A549 (cell line): ENCODE data around the gene PRSS57. TPM values are rescaled to one million over a fixed set of nuclear protein-coding genes. Genes with fewer than 3 reads are reported as not detected.

Source experiments
- ATAC-seq, 2 experiments: fragments of 200-7000 bp in 1 of 2; fragments of >200 bp in 1 of 2; cut with Nextera tagmentation in 1 of 2; cut with Tn5 transposase in 1 of 2; 3 replicates each; pipeline versions ENCODE4 v1.8.0 to v1.9.1; 2018 to 2020; ENCODE audit warnings: mild to moderate bottlenecking in 1 of 2, moderate library complexity in 1 of 2
- CTCF ChIA-PET: fragments of 300-600 bp; sonication (Branson Sonifier 250); formaldehyde crosslinking; extraction: SDS; loops from one replicate; lab custom pipeline; 2021; ENCODE audit warnings: antibody characterized with exemption, inconsistent platforms; lab: Yijun Ruan, JAX
- POLR2A ChIA-PET: fragments of 350-600 bp; formaldehyde crosslinking; extraction: SDS; loops from one replicate; lab custom pipeline; 2021; ENCODE audit warnings: antibody characterized with exemption, inconsistent platforms; lab: Yijun Ruan, JAX
- DNase-seq, 2 experiments: peaks; one replicate each; pipeline versions ENCODE4 v3.0.0 to v3.0.0-alpha.2; 2011 to 2016; ENCODE audit warnings: low read depth in 1 of 2, low spot score in 1 of 2
- FAIRE-seq: peaks from 2 replicates; lab custom pipeline; 2011; peaks lifted over from hg19 to GRCh38; lab: Jason Lieb, UNC
- H3K27ac ChIP-seq, 2 experiments: fragments of >200 bp; sonication (Bioruptor Twin); formaldehyde crosslinking; 3 replicates each; pipeline ENCODE4 v1.5.1; 2016 to 2017
- H3K4me1 ChIP-seq: fragments of >200 bp; sonication (Bioruptor Twin); formaldehyde crosslinking; 3 replicates; pipeline ENCODE4 v1.6.1; 2016
- H3K4me2 ChIP-seq: fragments of >200 bp; sonication (Bioruptor Twin); formaldehyde crosslinking; 3 replicates; pipeline ENCODE4 v1.6.1; 2016
- H3K4me3 ChIP-seq: fragments of >200 bp; sonication (Bioruptor Twin); formaldehyde crosslinking; 3 replicates; pipeline ENCODE4 v1.5.1; 2016
- H3K9me3 ChIP-seq: fragments of >200 bp; sonication (Bioruptor Twin); formaldehyde crosslinking; 3 replicates; pipeline ENCODE4 v1.6.1; 2016
- BHLHE40 ChIP-seq: IDR thresholded peaks from 2 replicates; pipeline ENCODE4 v1.6.1; 2012; ENCODE audit warnings: low read depth, low read length, inconsistent platforms
- CBX8 ChIP-seq: fragments of 200-600 bp; sonication (generic); IDR thresholded peaks from 2 replicates; pipeline ENCODE4 v1.6.1; 2016
- CEBPB ChIP-seq, 2 experiments: fragments of >200 bp in 1 of 2; sonication (Bioruptor Twin) in 1 of 2; formaldehyde crosslinking in 1 of 2; IDR thresholded peaks; 2 replicates each; pipeline ENCODE4 v1.6.1; 2012 to 2016
- EHMT2 ChIP-seq: fragments of 200-600 bp; sonication (generic); IDR thresholded peaks from 2 replicates; pipeline ENCODE4 v1.6.1; 2016; ENCODE audit warnings: antibody characterized with exemption, low read depth, mild to moderate bottlenecking, moderate library complexity
- FOSL2 ChIP-seq, 2 experiments: fragments of 450-650 bp in 1 of 2; fragments of >200 bp in 1 of 2; sonication (Bioruptor Twin) in 1 of 2; formaldehyde crosslinking; IDR thresholded peaks; 2 replicates each; pipeline versions ENCODE4 v1.5.0 to v1.6.1; 2016 to 2020; ENCODE audit warnings: mild to moderate bottlenecking in 1 of 2, moderate library complexity in 1 of 2
- FOXS1 ChIP-seq: fragments of 250-450 bp; sonication (Bioruptor Pico); IDR thresholded peaks from 2 replicates; pipeline ENCODE4 v1.5.0; 2020; ENCODE audit warnings: mild to moderate bottlenecking, moderate library complexity
- GATA3 ChIP-seq: IDR thresholded peaks from 2 replicates; pipeline ENCODE4 v1.6.1; 2012; ENCODE audit warnings: borderline replicate concordance
- HOXA7 ChIP-seq: fragments of 250-450 bp; sonication (Bioruptor Pico); IDR thresholded peaks from 2 replicates; pipeline ENCODE4 v1.5.0; 2020; ENCODE audit warnings: mild to moderate bottlenecking, moderate library complexity
- JUNB ChIP-seq: fragments of >200 bp; sonication (Bioruptor Twin); formaldehyde crosslinking; IDR thresholded peaks from 2 replicates; pipeline ENCODE4 v1.6.1; 2016
- KDM1A ChIP-seq: fragments of 200-600 bp; sonication (generic); IDR thresholded peaks from 2 replicates; pipeline ENCODE4 v1.6.1; 2016; ENCODE audit warnings: low read depth, mild to moderate bottlenecking
- NPAS2 ChIP-seq: fragments of 250-450 bp; sonication (Bioruptor Pico); IDR thresholded peaks from 2 replicates; pipeline ENCODE4 v1.8.0; 2022; ENCODE audit warnings: mild to moderate bottlenecking, moderate library complexity, borderline replicate concordance
- PHF8 ChIP-seq: fragments of 200-600 bp; sonication (generic); IDR thresholded peaks from 2 replicates; pipeline ENCODE4 v1.6.1; 2016; ENCODE audit warnings: low read depth, mild to moderate bottlenecking, antibody characterized with exemption, moderate library complexity, borderline replicate concordance
- POLR2A ChIP-seq: IDR thresholded peaks from 2 replicates; pipeline ENCODE4 v1.6.1; 2012; ENCODE audit warnings: mild to moderate bottlenecking, low read length
- RARB ChIP-seq: fragments of 250-450 bp; sonication (Bioruptor Pico); IDR thresholded peaks from 2 replicates; pipeline ENCODE4 v1.8.0; 2021; ENCODE audit warnings: mild to moderate bottlenecking, moderate library complexity
- RCOR1 ChIP-seq: fragments of 150-350 bp; IDR thresholded peaks from 2 replicates; pipeline ENCODE4 v1.6.1; 2014; ENCODE audit warnings: antibody characterized with exemption, low read length, low read depth
- USF2 ChIP-seq: fragments of 450-650 bp; IDR thresholded peaks from 2 replicates; pipeline ENCODE4 v1.6.1; 2014; ENCODE audit warnings: antibody characterized with exemption
- WGBS: methylation state at CpG from one replicate; pipeline ENCODE4 v1.1.6; 2017; ENCODE audit errors: missing lambda C conversion rate; 5-methylcytosine and 5-hydroxymethylcytosine counted together
- polyA plus RNA-seq, 4 experiments: library from polyadenylated mRNA; depleted of rRNA in 3 of 4; stranded (reverse); fragments of >200 nt; fragmentation: RNase III in 1 of 4; extraction: RNeasy Plus Mini Kit Qiagen cat#74134 plus additional on column Dnase treatment in 1 of 4; gene quantifications; 2 replicates in 3 of 4; 3 replicates in 1 of 4; pipeline ENCODE4 v1.2.3, GENCODE V29; 2011 to 2017
- TF ChIP-seq, protein P1 (sequence below): fragments of >200 bp; sonication (Bioruptor Twin); formaldehyde crosslinking; IDR thresholded peaks from 2 replicates; pipeline ENCODE4 v1.6.1; 2016
- TF ChIP-seq, protein P2 (sequence below): fragments of 250-450 bp; sonication (Bioruptor Pico); IDR thresholded peaks from 2 replicates; pipeline ENCODE4 v1.5.0; 2020; ENCODE audit warnings: low read depth, mild to moderate bottlenecking, moderate library complexity

The PRSS57 gene
- polyA plus RNA-seq, 2 of the 4 experiments (the other 2 are of a cell fraction): 0.10 TPM; not detected in 1

- peak overlapping the region; percentile 99 to 100; a peak in 5 of 6 replicates for H3K27ac ChIP-seq
- no peak for ATAC-seq
- no peak for FAIRE-seq
- 63% methylated on average over 12 of the region's 20 CpGs for WGBS
- TF ChIP-seq PHF8 (no peak), JUNB (no peak), EHMT2 (no peak), FOXS1 (CRISPR knock-in tag) (no peak), RCOR1 (no peak), KDM1A (no peak), CBX8 (no peak), HOXA7 (CRISPR knock-in tag) (no peak), NPAS2 (no peak), POLR2A (no peak), BHLHE40 (no peak), CEBPB (IDR thresholded peaks at IDR 0.05) (no peak), RARB (CRISPR knock-in tag) (no peak)
- TF ChIP-seq, protein P1, sequence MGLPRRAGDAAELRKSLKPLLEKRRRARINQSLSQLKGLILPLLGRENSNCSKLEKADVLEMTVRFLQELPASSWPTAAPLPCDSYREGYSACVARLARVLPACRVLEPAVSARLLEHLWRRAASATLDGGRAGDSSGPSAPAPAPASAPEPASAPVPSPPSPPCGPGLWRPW: no peak
- TF ChIP-seq, protein P2, sequence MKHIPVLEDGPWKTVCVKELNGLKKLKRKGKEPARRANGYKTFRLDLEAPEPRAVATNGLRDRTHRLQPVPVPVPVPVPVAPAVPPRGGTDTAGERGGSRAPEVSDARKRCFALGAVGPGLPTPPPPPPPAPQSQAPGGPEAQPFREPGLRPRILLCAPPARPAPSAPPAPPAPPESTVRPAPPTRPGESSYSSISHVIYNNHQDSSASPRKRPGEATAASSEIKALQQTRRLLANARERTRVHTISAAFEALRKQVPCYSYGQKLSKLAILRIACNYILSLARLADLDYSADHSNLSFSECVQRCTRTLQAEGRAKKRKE (CRISPR knock-in tag): no peak
- TF ChIP-seq, all 56 proteins: peak for 0
- H3K4me2 ChIP-seq: peak overlapping the region; percentile 98
- H3K4me1 ChIP-seq: peaks cover 24% of the 10 kb centered on the region; the same call in 2 of the 3 replicates
- no peak for DNase-seq
- H3K9me3 ChIP-seq: no peaks in the 10 kb centered on the region
- POLR2A ChIA-PET: no interaction called here
- H3K4me3 ChIP-seq: peak overlapping the region; percentile 100
- CTCF ChIA-PET: interaction anchor here (1.0 kb wide), 1 partner anchor 74 kb away, joined by 4 read pairs; no protein-coding TSS in a partner anchor
Measured at GRCh38 chr19:660793-661426, 34.3 kb downstream of the PRSS57 start.

- Histone ChIP-seq H3K4me1 (peaks cover 15% of the 10 kb centered on the region; the same call in 2 of the 3 replicates), H3K4me3 (no peak overlapping the region), H3K4me2 (no peak overlapping the region), H3K9me3 (no peaks in the 10 kb centered on the region), H3K27ac (no peak overlapping the region; a peak in 1 of 6 replicates)
- POLR2A ChIA-PET: no interaction called here
- 79% methylated on average over 15 of the region's 50 CpGs for WGBS
- TF ChIP-seq USF2 (no peak), RARB (CRISPR knock-in tag) (no peak), GATA3 (no peak), FOSL2 (IDR thresholded peaks at IDR 0.05) (no peak), FOSL2 (CRISPR knock-in tag; IDR thresholded peaks at IDR 0.05) (no peak)
- TF ChIP-seq, protein P1: no peak
- FAIRE-seq (no peak), ATAC-seq (no peak), DNase-seq (no peak)
- CTCF ChIA-PET: interaction anchor here (0.6 to 2.6 kb wide), 3 partner anchors 21 to 582 kb away, joined by 3 to 8 read pairs (median 5); partner anchors contain the start of gene ATP5F1D
Measured at GRCh38 chr19:658916-659839, 36.1 kb downstream of the PRSS57 start.
